ENCODE measurements around the gene PIP4K2C.
A peak's percentile ranks its signal among the peaks of the same experiment; 100 is the strongest.

- TF ChIP-seq CTCF (IDR thresholded peaks at IDR 0.05) (peak in 3 of 4 experiments; percentile 93 to 97 (median 93)), POLR2A (IDR thresholded peaks at IDR 0.05) (no peak), EP300 (IDR thresholded peaks at IDR 0.05) (no peak)
Measured at GRCh38 chr12:57621497-57622292, 30.7 kb downstream of the PIP4K2C start.
